NCI-H2171 treated with DMSO at 0.1 percent for 48 hours (cell line): Measurements from ENCODE around the gene CEBPG.
A peak's percentile ranks its signal among the peaks of the same experiment; 100 is the strongest.

Source experiments
- DNase-seq: peaks from one replicate; lab custom pipeline; 2025; lab: John Stamatoyannopoulos, UW

The CEBPG gene

DNA sequence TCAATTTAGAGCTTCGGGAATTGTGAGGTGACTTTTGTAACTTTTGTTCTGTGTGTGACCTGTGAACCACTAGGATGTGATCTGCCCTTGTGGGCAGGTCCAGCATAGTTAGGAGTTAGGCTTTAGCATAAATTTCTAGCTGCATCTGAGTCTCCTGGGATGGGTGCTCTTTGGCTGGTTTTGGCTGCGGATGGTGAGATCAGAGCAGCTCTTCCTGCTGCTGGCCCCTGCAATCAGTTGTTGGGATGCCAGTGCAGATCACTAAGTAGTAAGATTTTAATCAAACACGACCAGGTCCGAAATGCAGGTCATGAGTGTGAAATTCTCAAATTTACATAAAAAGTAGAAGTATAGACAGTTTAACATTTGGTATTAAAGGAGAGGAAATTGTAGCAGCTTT, 8.5 kb downstream of the CEBPG start:
- no peak for DNase-seq

DNA sequence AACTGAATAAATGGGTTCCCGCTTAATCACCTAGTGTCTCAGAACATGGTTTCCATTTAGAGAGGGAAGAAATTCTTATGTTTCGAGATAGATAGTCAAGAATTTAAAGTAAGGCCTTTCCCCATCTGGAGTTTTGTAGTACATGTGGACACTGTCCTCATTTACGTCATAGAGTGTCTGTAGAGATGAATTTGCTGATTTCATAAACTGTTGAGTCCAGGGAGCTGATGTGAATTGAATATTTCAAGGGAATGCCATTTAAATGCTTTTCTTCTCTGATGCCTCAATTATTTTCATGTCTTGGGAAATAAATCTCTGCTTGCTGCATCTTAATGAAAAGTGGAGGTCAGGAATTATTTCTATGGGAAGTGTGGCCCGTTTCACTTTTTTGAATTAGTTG, 9.5 kb downstream of the CEBPG start:
- no peak for DNase-seq

DNA sequence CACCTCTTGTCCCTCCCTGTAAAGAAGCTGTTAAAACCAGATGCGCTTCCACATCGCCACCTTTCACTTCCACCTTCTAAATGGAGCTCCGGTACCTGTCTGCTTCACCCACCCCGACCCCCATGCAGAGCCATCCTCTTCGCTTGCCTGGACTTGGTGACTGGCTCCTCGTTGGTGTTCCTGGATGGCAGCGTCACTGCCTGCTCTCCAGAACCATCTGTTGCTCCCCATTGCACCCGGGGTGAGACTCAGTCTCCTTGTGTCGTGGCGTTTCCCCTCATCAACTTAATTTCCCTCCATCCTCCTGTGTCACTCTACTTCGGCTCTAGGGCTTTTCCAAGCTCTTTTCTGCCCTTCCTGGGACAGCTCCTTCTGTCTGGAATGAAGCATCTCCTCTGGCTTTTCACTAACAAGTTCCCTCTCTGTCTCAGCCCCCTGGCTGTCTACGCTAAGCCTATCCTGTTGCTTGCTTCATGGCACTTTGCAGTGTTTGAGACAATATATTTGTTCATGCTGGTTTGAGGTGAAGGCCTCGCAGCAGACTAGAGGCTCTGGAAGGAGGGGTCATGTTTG, 10.3 kb downstream of the CEBPG start:
- DNase-seq = no peak

DNA sequence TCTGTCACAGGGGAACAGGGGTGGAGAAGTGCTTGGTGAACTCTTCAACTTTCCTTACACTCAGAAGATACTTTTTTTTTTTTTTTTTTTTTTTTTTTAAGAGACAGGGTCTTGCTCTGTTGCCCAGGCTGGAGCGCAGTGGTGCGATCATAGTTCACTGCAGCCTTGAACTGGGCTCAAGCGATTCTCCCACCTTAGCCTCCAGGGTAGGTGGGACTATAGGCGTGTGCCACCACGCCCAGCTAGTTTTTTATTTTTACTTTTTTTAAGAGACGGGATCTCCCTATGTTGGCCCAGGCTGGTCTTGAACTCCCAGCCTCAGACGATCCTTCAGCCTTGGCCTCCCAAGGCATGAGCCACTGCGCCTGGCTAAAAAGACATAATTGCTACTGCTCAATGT, 11.5 kb downstream of the CEBPG start:
- no peak for DNase-seq

DNA sequence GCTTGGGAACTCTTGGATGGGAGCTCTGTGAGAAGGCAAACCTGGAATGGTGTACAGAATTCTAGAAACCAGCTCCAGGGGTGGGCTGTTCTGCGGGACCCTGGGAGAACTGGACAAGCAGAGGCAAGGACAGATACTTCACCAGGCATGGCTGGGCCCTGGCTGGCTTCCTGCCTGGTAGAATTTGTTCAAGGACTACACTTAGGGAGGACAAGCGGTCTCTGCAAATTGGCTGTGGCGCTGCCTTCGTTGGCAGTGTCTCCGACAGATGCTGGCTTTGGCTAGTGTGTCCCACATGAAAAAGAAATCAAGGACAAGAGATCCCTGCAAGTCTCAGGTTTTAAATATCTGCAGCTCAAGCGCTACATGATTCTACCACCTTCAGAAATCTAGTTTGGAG, 12.4 kb downstream of the CEBPG start:
- DNase-seq = no peak

DNA sequence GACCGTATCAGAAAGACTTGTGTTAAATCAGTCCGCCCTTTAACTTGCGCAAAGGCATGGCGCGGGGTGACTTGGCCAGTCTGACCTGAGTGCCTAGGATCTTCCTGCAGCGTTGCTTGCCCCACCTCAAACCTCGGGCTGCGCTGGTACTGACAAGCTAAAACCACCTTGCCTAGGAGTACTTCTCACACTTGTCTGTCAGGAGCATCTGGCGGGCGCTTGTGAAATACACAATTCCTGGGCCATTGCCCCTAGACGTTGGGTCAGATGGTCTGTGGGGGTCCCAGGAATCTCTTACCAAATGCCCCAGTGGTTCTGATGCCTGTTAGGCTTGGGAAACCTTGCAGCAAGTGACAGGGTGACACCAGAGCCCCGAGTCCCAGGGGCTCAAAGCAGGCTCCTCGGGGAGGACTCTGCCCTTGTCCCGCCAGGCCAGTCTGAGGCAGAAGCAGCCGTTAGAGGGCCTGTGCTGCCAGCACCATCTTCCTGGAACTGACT, 12.9 kb downstream of the CEBPG start:
- DNase-seq = no peak

DNA sequence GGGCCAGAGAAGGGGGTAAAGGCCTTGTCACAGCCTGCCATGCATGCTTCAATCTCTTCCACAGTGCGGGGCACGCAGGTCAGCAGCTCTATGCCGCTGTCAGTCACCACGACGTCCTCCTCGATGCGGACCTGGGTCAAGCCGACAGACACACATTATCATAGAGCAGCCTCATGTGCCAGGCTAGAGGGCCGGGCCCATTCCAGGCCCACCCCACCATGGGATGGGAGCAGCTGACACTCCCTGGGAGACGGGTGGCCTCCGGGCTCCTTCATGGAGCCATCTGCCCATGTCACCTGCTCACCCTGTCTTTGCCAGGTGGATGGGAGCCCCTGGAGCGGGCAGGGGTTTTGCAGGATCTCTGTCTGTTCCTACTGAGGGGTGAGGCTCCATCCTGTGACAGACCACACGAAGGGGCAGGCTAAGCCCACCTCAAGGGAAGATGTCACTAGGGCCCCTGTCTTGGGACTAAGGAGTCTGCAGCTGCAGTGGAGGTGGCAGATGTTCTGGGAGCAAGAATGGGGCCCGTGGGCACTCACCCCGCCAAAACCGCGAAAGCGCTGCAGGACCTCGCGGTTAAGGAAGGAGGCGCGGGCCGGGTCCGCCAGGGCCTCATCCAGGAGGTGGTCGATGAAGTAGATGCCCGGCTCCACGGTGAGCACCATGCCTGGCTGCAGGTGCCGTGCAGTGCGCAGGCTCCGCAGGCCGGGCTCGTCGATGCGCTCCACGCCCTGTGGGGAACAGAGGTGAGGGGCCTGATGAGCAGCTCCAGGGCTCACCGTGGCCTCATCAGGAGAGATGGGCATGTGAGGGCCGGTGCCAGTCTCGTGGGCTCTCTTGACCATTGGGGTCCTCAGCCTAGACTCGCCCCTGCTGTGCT, 14.1 kb downstream of the CEBPG start:
- DNase-seq = peak; percentile 29

DNA sequence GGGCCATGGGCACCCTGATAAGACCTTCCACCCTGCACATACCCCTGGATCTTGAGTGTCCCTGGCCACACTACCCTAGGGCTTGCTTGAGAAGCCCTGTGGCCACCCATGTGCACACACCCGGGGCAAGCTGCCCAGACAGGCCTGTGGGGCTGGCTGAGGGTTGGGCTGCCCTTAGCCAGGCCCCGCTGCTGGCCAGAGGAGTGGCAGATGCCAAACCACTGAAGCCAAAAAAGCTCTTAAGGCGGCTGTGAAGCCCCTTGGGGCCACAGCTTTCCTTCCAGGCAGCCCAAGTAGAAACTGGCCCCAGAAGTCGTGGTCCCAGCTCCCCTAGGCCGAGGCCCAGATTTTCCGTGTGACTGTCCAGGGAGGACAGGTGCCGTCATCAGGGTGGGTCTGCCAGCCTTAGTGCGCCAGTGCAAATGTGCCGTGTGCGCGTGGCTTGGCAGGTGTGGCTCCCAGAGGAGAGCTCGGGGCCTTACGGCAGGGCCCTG, 14.8 kb downstream of the CEBPG start:
- no peak for DNase-seq

DNA sequence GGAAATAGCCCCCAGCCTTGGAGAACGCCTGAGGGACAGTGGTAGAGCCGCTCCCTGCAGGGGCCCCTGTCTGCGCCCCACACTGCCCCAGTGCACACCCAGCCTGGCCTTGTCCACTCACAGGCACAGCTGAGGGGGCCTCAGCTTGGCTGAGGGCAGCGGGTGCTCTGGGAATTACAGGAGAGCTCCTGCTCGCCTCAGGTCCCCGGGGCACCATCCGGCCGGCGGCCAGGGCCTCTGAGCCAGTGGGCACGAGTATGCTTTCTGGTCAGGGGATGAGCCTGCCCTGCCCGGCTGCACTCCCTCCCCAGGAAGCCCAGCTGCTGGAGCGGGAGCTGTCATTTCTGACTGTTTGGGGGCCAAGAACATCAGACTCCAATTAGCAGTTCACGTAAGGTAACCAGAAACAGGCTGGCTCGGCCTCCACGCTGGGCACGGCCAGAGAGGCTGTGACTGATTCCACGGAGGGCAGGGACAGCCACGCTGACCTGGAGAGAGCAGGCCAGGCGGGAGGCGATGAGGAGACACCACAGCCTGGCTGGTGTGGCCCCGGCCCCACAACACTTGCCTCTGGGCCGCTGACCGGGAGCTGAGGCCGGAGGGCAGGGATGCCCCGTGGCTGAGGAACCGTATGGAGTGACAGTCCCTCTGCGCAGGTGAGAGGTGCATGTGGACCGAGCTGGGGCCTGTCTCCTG, 15.4 kb downstream of the CEBPG start:
- DNase-seq = no peak

DNA sequence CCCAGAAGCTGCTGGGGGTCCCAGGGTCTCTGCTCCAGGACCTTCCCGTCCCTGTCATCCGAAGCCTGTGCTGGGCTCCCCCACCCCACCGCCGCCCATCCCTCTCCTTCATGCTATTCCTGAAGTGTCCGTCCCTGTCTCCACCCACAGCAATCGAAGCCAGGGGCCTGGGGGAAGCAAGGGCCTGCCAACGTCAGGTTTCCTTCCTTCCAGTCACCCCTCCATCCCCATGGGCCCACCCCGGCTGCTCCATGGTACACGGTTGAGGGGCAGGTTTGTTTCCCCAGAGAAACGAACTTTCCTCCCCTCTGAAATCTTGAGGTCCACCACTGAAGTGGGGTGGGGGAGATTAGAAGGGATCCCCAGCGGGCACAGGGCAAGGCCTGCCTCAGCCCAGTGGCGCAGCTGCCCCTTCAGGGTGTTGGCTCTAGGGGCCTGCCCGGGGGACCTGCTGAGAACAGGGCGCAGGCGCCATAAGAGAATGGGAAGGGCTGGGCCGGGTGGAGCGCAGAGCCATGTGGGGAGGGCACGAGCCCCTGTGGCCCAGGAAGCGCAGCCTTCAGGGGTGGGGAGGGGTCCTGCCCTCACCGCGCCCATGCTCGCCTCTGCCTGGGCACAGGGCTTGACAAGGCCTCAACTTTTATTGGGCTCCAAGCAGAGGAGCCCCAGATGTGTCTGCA, 16.1 kb downstream of the CEBPG start:
- no peak for DNase-seq

DNA sequence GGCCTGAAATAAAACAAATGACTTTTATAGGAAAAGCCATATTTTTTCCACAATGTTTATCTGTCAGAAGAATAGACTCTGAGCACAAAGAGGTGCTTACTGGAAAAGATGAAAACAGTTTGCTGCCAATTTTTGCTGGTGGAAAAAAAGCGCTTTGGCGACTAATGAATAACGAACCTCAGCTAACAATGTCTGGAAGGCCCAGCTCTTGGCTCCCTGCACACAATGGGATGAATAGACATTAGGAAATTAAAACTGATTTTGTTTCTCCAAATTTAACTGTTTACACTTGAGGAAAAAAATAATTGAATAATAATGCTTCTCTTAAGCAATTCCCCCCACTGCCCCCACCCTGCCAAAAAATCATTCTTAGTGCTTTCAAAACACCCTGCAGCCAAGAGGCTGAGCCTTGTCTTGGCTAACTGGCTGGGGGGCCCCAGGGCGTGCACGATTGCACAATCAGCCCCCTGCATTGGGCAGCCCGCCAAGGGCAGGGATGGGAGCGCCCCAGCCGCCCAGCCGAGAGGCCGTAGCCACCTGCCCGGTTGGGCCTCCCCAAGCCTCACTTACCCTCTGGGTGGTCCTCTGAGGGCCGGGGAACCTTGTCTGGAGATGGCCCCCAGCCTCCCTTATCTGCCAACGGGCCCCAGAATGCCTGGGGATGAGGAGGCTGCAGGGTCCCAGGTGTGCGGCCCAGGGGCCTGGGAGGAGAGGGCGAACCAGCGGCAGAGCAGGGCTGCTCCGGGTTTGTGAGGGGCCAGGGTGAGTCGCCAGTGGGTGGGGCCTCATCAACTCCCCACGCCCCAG, 16.8 kb downstream of the CEBPG start:
- DNase-seq = no peak

DNA sequence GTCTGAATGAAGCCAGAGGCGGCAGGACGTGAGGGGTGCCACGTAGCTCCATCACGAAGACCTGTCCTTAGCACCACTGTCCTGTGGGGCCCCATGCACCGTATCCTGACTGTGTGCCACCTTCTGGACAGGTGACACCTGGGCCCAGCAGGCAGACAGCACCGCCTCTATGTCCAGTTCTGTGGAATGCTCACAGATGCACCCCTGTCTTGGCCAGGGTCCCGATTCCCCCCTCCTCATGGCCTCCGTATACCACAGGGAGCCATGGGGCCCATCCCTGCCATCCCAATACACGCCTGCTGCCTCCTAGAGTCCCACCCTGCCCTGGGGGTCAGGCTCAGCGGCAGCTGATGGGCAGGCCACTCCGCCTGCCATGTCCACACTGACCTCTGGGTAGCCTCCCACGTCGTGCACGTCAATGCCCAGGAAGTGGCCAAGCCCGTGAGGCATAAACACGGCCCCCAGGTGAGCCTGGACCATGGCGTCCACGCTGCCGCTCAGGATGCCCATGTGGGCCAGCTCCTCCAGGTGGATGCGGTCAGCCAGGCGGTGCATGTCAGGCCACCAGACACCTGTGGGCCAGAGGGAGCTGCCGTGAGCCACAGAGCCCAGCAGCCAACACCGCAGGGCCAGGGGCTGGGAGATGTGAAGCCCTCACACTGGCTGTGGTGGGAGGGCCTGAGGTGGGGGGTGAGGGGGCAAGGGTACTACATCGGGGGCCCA, 17.6 kb downstream of the CEBPG start:
- DNase-seq = no peak

DNA sequence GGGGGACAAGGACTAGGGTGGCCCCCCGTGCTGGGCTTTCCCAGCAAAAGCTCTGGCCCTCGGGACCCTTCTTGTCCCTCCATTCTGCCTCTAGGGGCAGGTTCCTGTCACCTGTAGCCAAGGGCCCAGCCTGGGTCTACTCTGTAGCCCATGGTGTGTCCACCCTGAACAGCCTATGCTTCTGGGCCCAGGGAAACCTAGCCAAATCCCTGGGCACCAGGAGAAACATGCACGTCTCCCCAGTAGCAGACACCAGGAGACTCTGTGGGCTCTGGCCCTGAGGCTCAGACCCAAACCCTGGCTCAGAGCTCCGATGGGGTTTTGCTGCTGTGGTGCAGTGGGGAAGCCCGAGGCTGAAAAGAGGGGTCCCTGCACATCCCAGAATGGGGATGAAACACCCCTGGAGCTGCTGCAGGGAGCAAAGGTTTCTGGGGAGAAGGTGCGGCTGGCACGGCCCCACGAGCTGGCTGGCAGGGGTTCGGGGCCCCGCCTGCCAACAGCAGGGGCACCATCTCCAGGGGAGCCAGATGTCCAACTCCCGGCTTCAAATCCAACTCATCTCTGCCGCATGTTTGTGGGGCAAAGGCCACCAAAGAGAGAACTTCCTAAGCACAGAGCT, 18.2 kb downstream of the CEBPG start:
- no peak for DNase-seq

DNA sequence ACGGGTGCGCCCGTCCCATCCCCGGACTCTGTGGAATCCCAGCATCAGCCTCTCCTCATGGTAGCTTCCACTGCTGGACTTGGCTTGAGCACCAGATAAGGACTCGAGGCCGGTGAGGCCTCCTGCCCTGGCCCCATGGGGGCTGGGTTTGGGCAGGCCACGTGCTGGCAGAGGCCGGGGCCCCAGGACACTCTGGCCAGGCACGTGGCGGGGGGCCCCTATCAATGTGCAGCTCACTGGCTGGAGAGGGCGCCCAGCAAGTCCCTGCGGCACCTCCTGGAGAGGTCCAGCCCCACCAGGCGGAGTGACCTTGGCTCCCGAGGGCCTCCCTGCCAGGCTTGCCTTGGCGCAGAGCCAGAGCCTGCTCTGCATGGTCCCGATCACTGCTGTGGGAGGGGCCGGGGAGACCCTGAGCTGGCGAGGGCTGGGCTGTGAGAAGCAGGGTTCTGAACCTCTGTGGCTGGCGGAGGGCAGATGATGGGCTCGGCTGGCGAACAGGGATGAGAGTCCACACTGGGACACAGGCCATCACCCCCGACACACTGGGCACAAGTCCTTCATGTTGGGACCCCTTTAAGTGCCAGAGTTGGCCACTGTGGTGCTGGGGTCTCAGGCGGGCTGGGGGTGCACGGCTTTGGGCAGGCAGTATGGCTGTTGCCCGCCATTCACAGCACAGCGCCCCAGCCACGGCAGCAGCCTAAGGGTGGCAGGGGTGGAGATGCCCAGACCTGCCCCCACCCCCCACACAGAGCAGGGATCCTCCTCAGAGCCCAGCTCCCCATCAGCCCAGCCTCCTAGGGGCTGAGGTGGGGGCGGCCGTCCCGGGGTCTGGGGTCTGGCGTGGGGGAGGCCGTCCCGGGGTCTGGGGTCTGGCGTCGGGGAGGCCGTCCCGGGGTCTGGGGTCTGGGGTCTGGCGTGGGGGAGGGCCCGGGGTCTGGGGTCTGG, 19.1 kb downstream of the CEBPG start:
- DNase-seq = no peak

DNA sequence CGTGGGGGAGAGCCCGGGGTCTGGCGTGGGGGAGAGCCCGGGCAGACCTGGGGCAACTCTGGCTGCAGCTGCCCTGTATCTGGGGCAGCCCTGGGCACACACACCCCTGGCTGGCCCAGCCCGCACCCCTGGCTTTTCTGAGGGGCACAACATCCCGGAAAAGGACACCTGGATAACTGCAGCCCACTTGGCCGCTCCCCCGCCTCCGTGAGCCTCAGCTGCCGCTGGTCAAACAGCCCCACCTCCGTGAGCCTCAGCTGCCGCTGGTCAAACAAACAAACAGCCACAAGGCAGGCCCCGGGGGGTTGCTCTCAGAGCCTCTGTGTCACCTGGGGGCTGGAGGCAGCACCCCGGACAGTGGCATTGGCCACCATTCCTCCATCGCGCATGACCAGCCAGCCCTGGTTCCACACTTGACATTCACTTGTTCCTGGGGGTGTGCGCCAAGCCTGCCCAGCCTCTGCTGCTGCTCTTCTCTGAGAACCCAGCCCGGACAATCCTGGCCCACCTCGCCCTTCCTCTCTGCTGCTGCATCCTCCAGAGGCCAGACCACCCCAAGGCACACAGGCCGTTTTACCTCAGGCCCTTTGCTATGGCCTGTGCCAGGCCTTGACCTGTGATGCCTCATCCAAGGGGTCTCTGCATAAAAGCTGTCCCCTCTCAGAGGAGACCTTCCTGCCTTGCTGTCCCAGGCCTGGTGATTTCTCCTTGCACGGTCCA, 19.9 kb downstream of the CEBPG start:
- DNase-seq = no peak

DNA sequence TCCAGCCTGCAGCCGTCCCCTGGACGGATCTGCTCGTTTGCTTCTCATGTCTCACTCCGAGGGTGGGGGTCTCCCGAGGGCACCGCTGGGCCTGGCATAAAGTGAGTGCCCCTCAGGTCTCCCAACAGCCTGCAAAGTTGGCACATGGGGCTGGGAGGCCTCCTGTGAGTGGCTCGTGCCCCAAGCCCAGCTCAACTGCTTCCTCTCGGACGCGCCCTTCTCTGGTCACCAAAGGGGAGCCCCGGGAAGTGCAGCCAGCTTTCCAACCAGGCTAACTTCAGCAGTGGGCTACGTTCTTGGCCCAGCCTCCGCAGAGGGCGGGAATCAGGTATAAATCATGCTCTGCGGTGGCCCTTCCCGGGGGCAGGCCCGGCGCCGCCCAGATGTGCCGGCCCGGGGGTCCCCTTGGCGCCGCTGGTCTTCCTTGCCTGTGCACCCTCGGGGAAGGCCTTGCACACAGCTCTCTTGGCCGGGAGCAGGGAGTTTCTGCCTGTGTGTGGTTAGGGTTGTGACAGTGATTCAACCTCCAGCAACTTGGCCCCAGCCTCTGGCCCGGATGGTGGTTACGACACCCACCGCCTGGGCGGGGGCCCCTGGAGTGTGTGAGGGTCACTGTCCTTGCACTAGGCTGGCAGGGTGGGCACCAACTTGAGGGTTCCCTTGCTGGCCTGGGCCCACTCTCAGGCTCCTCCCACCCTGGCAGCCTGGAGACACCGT, 20.7 kb downstream of the CEBPG start:
- DNase-seq = no peak

DNA sequence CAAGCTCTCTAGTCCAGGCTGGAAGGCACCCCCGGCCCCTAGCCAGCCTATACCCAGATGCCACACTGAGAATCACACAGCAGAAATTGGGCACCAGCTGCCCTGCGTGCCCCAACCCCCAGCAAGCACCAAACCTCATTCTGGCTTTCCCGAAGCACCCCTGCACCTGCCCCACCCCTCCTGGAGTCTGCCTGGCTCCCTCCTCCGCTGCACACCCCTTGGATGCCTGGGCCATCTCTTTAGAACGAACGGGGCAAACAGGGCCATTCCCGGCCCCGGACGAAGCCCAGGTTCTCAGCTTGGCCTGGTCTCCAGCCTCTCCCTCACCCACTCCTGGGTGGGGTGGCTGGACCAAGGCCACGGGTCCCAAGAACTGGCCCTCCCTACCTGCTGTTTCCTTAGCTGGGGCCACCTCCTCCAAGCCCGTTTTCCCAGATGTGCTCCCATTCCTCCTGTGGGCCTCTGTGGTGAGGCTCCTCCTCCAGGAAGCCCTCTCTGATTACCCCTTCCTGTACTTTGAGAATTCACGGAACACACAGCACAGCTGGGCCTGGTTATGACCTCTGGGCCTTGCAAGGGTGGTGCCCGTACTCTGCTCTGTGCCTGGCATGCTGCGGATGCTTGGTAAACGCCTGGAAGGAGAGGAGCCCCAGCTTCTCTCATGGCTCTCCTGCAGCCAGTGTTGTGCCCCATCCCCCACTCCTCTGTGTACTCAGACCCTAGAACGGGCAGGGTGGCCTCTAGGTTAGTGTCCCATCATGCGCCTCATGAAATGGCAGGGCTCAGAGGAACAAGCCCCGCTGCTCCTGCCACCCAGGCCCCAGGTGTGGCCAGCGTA, 21.4 kb downstream of the CEBPG start:
- no peak for DNase-seq
